ENCODE measurements around the gene MAP3K20.

DNA sequence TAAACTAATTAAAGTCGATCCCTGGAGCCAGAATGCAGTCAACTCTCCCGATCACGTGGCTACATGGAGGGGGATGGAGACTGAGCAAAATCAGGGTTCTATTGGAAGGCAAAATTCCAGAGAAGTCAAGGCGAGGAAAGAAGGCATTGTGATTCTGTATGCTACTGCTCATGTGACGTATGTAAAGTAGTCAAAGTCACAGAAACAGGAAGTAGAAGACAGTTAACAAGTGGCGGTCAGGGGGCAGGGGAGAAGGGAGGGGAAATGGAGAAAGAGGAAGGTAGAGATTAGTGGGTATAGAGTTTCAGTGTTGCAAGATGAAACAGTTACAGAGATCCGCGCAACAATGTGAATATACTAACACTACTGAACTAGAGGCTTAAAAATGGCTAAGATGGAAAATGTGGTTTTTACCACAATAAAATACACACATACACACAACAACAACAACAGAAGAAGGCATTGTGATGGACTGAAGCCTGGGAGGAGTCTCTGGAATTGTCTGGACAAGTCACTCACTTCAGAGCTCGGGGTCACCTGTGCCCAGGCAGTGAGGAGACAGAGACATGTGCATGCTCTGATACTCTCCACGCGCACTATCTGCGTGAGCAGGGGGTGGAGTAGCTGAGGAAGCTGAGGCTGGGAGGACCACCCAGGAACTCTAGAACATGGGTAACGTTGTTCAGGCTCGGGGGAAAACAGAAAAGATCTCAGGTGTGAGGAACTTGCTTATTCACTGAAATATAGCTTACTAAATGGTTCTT is 189.1 kb downstream of the MAP3K20 start:
- no peak for TF ChIP-seq POLR2A (IDR thresholded peaks at IDR 0.05)
- TF ChIP-seq, protein P1, sequence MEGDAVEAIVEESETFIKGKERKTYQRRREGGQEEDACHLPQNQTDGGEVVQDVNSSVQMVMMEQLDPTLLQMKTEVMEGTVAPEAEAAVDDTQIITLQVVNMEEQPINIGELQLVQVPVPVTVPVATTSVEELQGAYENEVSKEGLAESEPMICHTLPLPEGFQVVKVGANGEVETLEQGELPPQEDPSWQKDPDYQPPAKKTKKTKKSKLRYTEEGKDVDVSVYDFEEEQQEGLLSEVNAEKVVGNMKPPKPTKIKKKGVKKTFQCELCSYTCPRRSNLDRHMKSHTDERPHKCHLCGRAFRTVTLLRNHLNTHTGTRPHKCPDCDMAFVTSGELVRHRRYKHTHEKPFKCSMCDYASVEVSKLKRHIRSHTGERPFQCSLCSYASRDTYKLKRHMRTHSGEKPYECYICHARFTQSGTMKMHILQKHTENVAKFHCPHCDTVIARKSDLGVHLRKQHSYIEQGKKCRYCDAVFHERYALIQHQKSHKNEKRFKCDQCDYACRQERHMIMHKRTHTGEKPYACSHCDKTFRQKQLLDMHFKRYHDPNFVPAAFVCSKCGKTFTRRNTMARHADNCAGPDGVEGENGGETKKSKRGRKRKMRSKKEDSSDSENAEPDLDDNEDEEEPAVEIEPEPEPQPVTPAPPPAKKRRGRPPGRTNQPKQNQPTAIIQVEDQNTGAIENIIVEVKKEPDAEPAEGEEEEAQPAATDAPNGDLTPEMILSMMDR (IDR thresholded peaks at IDR 0.05) = no peak

All from Peyer's patch (tissue), 4 donors.